ENCODE measurements around the gene PJVK.

PJVK gene

GRCh38 chr2:178480227-178481181, 29.3 kb downstream of the PJVK start, which contains the start of gene PLEKHA3:
PLEKHA3 (plus strand) TSS chr2:178480457; CDS start chr2:178480870, 413 bp downstream.
- Mint-ChIP-seq H3K36me3 (peaks cover 3 to 5% of the 10 kb centered on the region in 2 donors), H3K9me3 (no peaks in the 10 kb centered on the region), H3K4me3 (peak within 1 kb of the TSS; percentile 95 to 96), H3K27ac (peak within 1 kb of the TSS; percentile 99), H3K27me3 (no peaks in the 10 kb centered on the region), H3K4me1 (peaks cover 26 to 40% of the 10 kb centered on the region in 2 donors)
- DNase-seq, result peak; percentile 79
- ATAC-seq (replicated peaks), result peak; percentile 75

- Mint-ChIP-seq H3K27ac (no peak overlapping the region), H3K27me3 (no peaks in the 10 kb centered on the region), H3K9me3 (no peaks in the 10 kb centered on the region), H3K4me1 (peaks cover 27 to 48% of the 10 kb centered on the region in 2 donors), H3K4me3 (peak overlapping the region; percentile 56 to 72), H3K36me3 (peaks cover 15 to 20% of the 10 kb centered on the region in 2 donors)
- no peak for DNase-seq
- ATAC-seq (replicated peaks), result no peak
Observed at GRCh38 chr2:178482437-178482836, 31.3 kb downstream of the PJVK start.

- no peak overlapping the region for H3K4me3 Mint-ChIP-seq
- H3K4me1 Mint-ChIP-seq, result peaks cover 23 to 51% of the 10 kb centered on the region in 2 donors
- H3K27me3 Mint-ChIP-seq, result no peaks in the 10 kb centered on the region
- H3K9me3 Mint-ChIP-seq, result no peaks in the 10 kb centered on the region
- ATAC-seq (replicated peaks), result no peak
- peaks cover 28 to 34% of the 10 kb centered on the region in 2 donors for H3K36me3 Mint-ChIP-seq
- H3K27ac Mint-ChIP-seq, result no peak overlapping the region
- DNase-seq, result no peak
Observed at GRCh38 chr2:178484245-178485041, 33.3 kb downstream of the PJVK start.

GRCh38 chr2:178485356-178485755, 34.2 kb downstream of the PJVK start:
- Mint-ChIP-seq H3K27me3 (no peaks in the 10 kb centered on the region), H3K4me1 (peaks cover 22 to 49% of the 10 kb centered on the region in 2 donors), H3K36me3 (peaks cover 32 to 42% of the 10 kb centered on the region in 2 donors), H3K27ac (no peak overlapping the region), H3K9me3 (no peaks in the 10 kb centered on the region), H3K4me3 (no peak overlapping the region)
- ATAC-seq (replicated peaks) (no peak), DNase-seq (no peak)

- Mint-ChIP-seq H3K27ac (no peak overlapping the region), H3K9me3 (no peaks in the 10 kb centered on the region), H3K4me3 (no peak overlapping the region), H3K36me3 (peaks cover 43 to 68% of the 10 kb centered on the region in 2 donors), H3K27me3 (no peaks in the 10 kb centered on the region), H3K4me1 (peaks cover 2 to 8% of the 10 kb centered on the region in 2 donors)
- DNase-seq (no peak), ATAC-seq (replicated peaks) (no peak)
Observed at GRCh38 chr2:178491612-178492011, 40.4 kb downstream of the PJVK start.

- peaks cover 29 to 50% of the 10 kb centered on the region in 2 donors for H3K36me3 Mint-ChIP-seq
- ATAC-seq (replicated peaks), result no peak
Observed at GRCh38 chr2:178496049-178496448, 44.9 kb downstream of the PJVK start.

GRCh38 chr2:178498137-178498536, 47.0 kb downstream of the PJVK start:
- Mint-ChIP-seq H3K4me1 (no peaks in the 10 kb centered on the region), H3K27me3 (no peaks in the 10 kb centered on the region), H3K27ac (no peak overlapping the region), H3K9me3 (no peaks in the 10 kb centered on the region), H3K36me3 (peaks cover 28 to 45% of the 10 kb centered on the region in 2 donors), H3K4me3 (no peak overlapping the region)
- ATAC-seq (replicated peaks), result no peak
- DNase-seq, result no peak

More at GRCh38 chr2:178496049-178496448, 44.9 kb downstream of the PJVK start:
- H3K27me3 Mint-ChIP-seq, result no peaks in the 10 kb centered on the region
- H3K4me1 Mint-ChIP-seq, result no peaks in the 10 kb centered on the region
- no peak for DNase-seq
- H3K9me3 Mint-ChIP-seq, result no peaks in the 10 kb centered on the region
- H3K4me3 Mint-ChIP-seq, result no peak overlapping the region
- no peak overlapping the region for H3K27ac Mint-ChIP-seq

- no peaks in the 10 kb centered on the region for H3K27me3 Mint-ChIP-seq
- H3K9me3 Mint-ChIP-seq, result no peaks in the 10 kb centered on the region
- DNase-seq (no peak), ATAC-seq (replicated peaks) (no peak)
- H3K4me3 Mint-ChIP-seq, result no peak overlapping the region
- H3K4me1 Mint-ChIP-seq, result no peaks in the 10 kb centered on the region
- H3K27ac Mint-ChIP-seq, result no peak overlapping the region
- H3K36me3 Mint-ChIP-seq, result peaks cover 24 to 37% of the 10 kb centered on the region in 2 donors
Observed at GRCh38 chr2:178499640-178500039, 48.5 kb downstream of the PJVK start.

- ATAC-seq (replicated peaks) (no peak), DNase-seq (no peak)
- Mint-ChIP-seq H3K4me1 (peaks cover 2% of the 10 kb centered on the region in 2 donors), H3K9me3 (no peaks in the 10 kb centered on the region), H3K27me3 (no peaks in the 10 kb centered on the region), H3K4me3 (no peak overlapping the region), H3K36me3 (peaks cover 13 to 27% of the 10 kb centered on the region in 2 donors), H3K27ac (no peak overlapping the region)
Observed at GRCh38 chr2:178502751-178503150, 51.6 kb downstream of the PJVK start.

GRCh38 chr2:178506101-178506500, 54.9 kb downstream of the PJVK start:
- DNase-seq, result no peak
- Mint-ChIP-seq H3K4me3 (no peak overlapping the region), H3K36me3 (peaks cover 10 to 25% of the 10 kb centered on the region in 2 donors), H3K9me3 (no peaks in the 10 kb centered on the region), H3K27me3 (no peaks in the 10 kb centered on the region), H3K4me1 (peaks cover 5 to 8% of the 10 kb centered on the region in 2 donors), H3K27ac (no peak overlapping the region)
- ATAC-seq (replicated peaks), result no peak

GRCh38 chr2:178506524-178506923, 55.3 kb downstream of the PJVK start:
- no peak overlapping the region for H3K4me3 Mint-ChIP-seq
- DNase-seq, result no peak
- H3K36me3 Mint-ChIP-seq, result peaks cover 11 to 26% of the 10 kb centered on the region in 2 donors
- H3K9me3 Mint-ChIP-seq, result no peaks in the 10 kb centered on the region
- no peak for ATAC-seq (replicated peaks)
- H3K27ac Mint-ChIP-seq, result no peak overlapping the region
- H3K27me3 Mint-ChIP-seq, result no peaks in the 10 kb centered on the region
- H3K4me1 Mint-ChIP-seq, result peaks cover 5 to 8% of the 10 kb centered on the region in 2 donors

GRCh38 chr2:178506949-178507348, 55.8 kb downstream of the PJVK start:
- peaks cover 11 to 25% of the 10 kb centered on the region in 2 donors for H3K36me3 Mint-ChIP-seq
- no peaks in the 10 kb centered on the region for H3K27me3 Mint-ChIP-seq
- ATAC-seq (replicated peaks), result no peak
- peaks cover 5 to 8% of the 10 kb centered on the region in 2 donors for H3K4me1 Mint-ChIP-seq
- no peak overlapping the region for H3K4me3 Mint-ChIP-seq
- H3K27ac Mint-ChIP-seq, result no peak overlapping the region
- H3K9me3 Mint-ChIP-seq, result no peaks in the 10 kb centered on the region
- no peak for DNase-seq

- H3K36me3 Mint-ChIP-seq, result peaks cover 20 to 28% of the 10 kb centered on the region in 2 donors
- H3K4me1 Mint-ChIP-seq, result peaks cover 8% of the 10 kb centered on the region in 2 donors
- no peaks in the 10 kb centered on the region for H3K27me3 Mint-ChIP-seq
- ATAC-seq (replicated peaks) (no peak), DNase-seq (no peak)
- no peak overlapping the region for H3K4me3 Mint-ChIP-seq
- no peak overlapping the region for H3K27ac Mint-ChIP-seq
- no peaks in the 10 kb centered on the region for H3K9me3 Mint-ChIP-seq
Observed at GRCh38 chr2:178508646-178509045, 57.5 kb downstream of the PJVK start.

GRCh38 chr2:178510384-178510783, 59.2 kb downstream of the PJVK start:
- Mint-ChIP-seq H3K36me3 (peaks cover 25 to 33% of the 10 kb centered on the region in 2 donors), H3K27me3 (no peaks in the 10 kb centered on the region), H3K9me3 (no peaks in the 10 kb centered on the region), H3K4me1 (peaks cover 10 to 15% of the 10 kb centered on the region in 2 donors), H3K27ac (no peak overlapping the region), H3K4me3 (no peak overlapping the region)
- no peak for DNase-seq
- no peak for ATAC-seq (replicated peaks)
